Measurements from ENCODE around the gene FLG2. TPM values are rescaled to one million over a fixed set of nuclear protein-coding genes. Genes with fewer than 3 reads are reported as not detected.
"Not testable (repeated sequence)": the region's sequence is repeated elsewhere in the genome, so short reads cannot be mapped to it uniquely, and the experiment has no call there.

Gene FLG2
- total RNA-seq, 6 donors from 2014 or later = not detected

DNA sequence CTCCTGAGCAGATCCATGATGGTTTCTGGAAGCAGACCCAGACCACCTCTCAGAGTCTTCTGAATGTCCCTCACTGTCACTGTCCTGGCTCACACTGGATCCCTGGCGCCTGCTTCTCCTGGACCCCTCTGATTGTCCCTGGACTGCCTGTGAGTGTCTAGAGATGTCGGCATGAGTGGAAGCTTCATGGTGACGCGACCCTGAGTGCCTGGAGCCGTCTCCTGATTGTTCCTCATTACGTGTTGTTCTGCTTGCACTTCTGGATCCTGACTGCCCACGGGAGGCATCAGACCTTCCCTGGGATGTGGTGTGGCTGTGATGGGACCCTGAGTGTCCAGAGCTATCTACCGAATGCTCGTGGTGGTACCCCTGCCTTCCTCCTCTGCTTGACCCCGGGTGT, 53.7 kb downstream of the FLG2 start:
- H3K4me3 ChIP-seq; H3K9me3 ChIP-seq; H3K36me3 ChIP-seq; H3K4me1 ChIP-seq; H3K27me3 ChIP-seq; DNase-seq; ATAC-seq (ENCODE audit: low FRiP score in 2 of 2); H3K27ac ChIP-seq: not testable (repeated sequence)
- 89 to 100% methylated on average over 1 to 10 of the region's 10 CpGs for WGBS, 2 donors

DNA sequence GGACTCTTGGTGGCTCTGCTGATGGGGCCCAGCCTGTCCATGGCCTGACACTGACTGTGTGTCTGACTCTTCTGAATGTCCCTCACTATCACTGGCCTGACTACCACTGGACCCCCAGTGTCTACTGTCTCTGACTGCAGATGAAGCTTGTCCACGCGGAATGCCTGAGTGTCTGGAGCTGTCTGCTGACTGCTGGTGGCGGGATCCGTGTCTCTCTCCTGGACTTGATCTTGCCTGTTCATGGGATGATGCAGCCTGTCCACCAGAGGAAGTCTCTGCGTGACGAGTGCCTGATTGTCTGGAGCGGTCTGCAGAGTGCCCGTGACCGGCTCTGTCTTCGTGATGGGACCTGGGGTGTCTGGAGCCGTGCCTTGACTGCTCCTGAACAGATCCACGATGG, 55.0 kb downstream of the FLG2 start:
- not testable (repeated sequence) for H3K9me3 ChIP-seq; H3K27ac ChIP-seq; H3K4me1 ChIP-seq; H3K27me3 ChIP-seq; ATAC-seq (ENCODE audit: low FRiP score in 2 of 2); H3K4me3 ChIP-seq; H3K36me3 ChIP-seq
- peak in 1 of 2 donors; percentile 26 for DNase-seq
- 99 to 100% methylated on average over 1 to 12 of the region's 12 CpGs for WGBS, 2 donors

DNA sequence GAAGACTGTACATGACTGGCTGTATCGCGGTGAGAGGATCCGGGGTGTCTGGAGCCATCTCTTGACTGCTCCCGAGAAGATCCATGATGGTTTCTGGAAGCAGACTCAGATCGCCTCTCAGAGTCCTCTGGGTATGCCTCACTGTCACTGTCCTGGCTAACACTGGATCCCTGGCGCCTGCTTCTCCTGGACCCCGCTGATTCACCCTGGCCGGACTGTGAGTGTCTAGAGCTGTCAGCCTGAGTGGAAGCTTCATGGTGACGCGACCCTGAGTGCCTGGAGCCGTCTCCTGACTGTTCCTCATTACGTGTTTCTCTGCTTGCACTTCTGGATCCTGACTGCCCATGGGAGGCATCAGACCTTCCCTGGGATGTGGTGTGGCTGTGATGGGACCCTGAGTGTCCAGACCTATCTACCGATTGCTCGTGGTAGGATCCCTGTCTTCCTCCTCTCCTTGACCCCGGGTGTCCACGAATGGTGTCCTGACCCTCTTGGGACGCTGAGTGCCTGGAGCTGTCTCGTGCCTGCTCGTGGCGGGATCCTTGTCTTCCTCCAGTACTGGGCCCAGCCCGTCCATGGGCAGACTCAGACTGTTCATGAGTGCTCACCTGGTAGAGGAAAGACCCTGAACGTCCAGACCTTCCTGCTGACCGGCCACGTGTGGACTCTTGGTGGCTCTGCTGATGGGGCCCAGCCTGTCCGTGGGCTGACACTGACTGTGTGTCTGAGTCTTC, 56.5 kb downstream of the FLG2 start:
- 90 to 97% methylated on average over 19 to 24 of the region's 25 CpGs for WGBS, 2 donors
- not testable (repeated sequence) for ATAC-seq (ENCODE audit: low FRiP score in 2 of 2); H3K27ac ChIP-seq; H3K9me3 ChIP-seq; H3K4me3 ChIP-seq; H3K36me3 ChIP-seq; H3K27me3 ChIP-seq; H3K4me1 ChIP-seq
- DNase-seq = peak; percentile 18 to 35

Small RNA genes lying within 50 kb of the gene (small RNA-seq; reads per million reads assigned to genes)
- 0 reads per million in 4 donors for gene HMGN3P1

Other genes with a start within 250 kb of the FLG2 start
- 1 to 10 TPM in 1 of 6 donors, under 1 TPM in 3, not detected in 2; 0.15 to 1.0 (median 0.24) TPM for gene TCHH, start 244.6 kb downstream of the FLG2 start, total RNA-seq
- not detected for gene RPTN, start 200.8 kb downstream of the FLG2 start, total RNA-seq
- gene HRNR, start 135.8 kb downstream of the FLG2 start, total RNA-seq = not detected
- not detected for gene FLG, start 34.8 kb downstream of the FLG2 start, total RNA-seq
- not detected for gene CRNN, start 54.3 kb upstream of the FLG2 start, total RNA-seq
- not detected for gene LCE5A, start 150.8 kb upstream of the FLG2 start, total RNA-seq
- gene CRCT1, start 154.5 kb upstream of the FLG2 start, total RNA-seq = not detected
- gene LCE3E, start 206.8 kb upstream of the FLG2 start, total RNA-seq = not detected
- not detected for gene LCE3D, start 220.5 kb upstream of the FLG2 start, total RNA-seq
- not detected for gene LCE3C, start 240.2 kb upstream of the FLG2 start, total RNA-seq

All from upper lobe of left lung (tissue), 6 donors.